Skin of body (tissue), 2 donors: ENCODE measurements around the gene MITF. TPM values are rescaled to one million over a fixed set of nuclear protein-coding genes. Genes with fewer than 3 reads are reported as not detected.
A peak's percentile ranks its signal among the peaks of the same experiment; 100 is the strongest.

Experiments
- DNase-seq: peaks from one replicate; lab custom pipeline; 2025; lab: John Stamatoyannopoulos, UW
- total RNA-seq: library from RNA; depleted of rRNA; stranded (reverse); fragments of >200 nt; gene quantifications from one replicate; pipeline ENCODE4 v1.2.3, GENCODE V29; 2014

MITF gene
- total RNA-seq, 1 donor from 2014 or later: 43.2 TPM

DNA sequence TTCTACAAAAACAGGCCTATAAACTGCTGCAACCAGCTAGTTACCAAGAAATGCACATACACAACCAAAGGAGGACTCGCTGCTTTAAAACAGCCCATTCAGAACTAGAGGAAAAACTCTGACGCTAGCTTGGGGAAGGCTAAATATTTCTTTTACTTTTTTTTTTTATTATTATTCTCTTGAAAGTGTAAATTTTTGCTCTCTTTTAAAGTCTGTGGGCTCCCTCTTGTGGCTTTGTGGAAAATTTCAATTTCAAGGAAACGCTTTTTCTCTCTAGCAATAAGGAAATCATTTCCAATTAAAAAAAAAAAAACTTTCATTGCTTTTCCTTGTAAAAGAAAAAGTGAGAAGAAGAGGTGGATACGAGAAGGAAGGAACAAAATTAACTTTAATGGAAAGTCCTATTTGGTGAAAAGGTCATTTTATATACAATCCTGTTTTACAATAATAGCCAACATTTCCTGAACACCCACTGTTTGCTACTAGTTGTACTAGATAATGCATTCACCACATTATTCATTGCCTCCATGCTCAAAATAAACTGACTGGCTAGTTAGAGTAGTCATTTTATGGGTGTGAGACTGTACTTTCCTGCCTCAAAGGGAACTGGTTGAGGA, 209.1 kb downstream of the MITF start:
- peak; percentile 48 for DNase-seq

- DNase-seq: no peak
Measured at GRCh38 chr3:69951616-69952015, 212.4 kb downstream of the MITF start.

DNA sequence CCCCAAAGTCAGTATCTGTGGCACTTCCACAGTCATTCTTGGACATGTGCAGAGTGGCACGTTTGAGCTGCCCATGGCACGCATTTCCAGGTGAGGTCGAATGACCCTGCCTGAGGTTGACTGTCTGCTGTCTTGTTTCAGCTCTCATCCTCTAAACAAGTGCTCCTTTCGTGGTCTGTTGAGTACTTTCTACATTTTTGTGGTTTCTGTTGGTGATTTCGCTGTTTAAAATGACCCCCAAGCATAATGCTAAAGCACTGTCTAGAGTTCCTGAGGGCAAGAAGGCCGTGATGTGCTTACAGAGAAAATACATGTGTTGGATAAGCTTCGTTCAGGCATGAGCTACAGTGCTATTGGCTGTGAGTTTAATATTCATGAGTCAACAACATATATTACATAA, 220.3 kb downstream of the MITF start:
- no peak for DNase-seq

DNA sequence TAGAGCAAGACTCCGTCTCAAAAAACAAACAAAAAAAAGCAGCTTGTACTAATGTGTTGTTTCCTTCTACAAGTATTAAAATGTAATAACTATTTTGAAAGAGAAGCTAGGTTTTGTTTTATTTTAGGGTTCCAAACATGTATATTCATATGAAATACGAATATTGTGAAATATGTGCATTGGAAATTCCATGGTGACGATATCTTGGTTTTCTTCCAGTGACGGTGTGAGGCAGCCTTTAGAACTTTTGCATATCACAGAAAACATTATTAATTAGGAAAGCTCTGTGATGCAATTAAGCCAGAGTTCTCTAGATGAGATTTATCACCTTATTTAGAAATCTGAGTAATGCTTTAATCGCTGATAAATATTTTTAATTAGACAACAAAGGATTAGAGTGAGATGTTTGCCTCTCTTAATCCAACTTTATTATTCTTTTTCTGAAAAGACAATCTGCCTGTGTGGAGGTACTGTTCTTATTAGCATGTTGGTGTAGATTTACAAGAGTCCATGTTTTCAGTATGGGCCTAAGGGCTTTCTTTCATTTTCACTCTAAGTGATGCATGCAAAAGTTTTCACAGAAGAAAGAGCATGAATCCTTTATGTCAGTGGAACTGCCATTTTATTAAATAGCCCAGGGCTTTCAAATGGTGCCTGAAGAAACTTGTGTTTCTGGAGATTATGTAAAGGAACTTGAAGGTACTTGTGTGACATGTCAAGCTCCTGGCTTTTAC, 222.6 kb downstream of the MITF start:
- no peak for DNase-seq

- DNase-seq: no peak
Measured at GRCh38 chr3:69963643-69964042, 224.4 kb downstream of the MITF start.

DNA sequence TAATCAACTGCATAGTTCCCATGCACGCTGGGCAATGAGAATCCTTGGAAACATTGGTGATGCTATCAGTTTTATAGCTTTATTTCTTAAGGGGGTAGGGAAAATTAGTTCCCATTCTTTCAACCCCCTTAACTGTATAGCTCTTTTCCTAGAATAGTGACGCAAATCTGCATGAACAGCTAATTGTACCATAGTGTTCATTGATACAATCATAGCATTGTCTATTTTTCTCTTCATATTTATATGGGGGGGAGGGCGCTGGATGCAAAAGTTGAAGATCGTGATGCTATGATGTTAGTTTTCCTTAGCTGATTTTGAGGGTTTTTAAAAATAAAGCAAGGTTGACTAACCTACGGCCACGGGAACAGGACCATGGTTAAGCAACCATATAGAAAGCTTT, 227.9 kb downstream of the MITF start:
- DNase-seq: no peak

GRCh38 chr3:69970827-69971226, 231.6 kb downstream of the MITF start:
- DNase-seq: no peak

- DNase-seq: no peak
Measured at GRCh38 chr3:69972672-69973071, 233.4 kb downstream of the MITF start.

DNA sequence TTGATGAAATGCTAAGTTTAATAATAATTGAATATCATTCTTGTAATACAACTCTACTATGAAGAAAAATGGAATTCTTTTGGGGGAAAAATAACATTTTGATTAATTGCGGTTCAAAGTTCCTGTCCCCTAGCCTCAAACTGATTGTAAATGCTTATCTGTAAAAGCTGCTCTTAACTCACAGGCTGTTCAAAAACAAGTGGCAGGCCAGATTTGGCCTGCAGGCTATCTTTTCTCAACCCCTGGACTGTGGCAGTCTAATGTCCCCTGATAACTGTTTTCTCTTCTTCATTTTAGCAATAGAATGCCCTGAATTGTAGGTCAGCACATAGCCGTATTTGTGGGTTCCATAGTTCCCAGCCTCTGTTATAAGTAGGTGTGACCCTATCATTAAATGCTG, 236.8 kb downstream of the MITF start:
- DNase-seq: no peak

DNA sequence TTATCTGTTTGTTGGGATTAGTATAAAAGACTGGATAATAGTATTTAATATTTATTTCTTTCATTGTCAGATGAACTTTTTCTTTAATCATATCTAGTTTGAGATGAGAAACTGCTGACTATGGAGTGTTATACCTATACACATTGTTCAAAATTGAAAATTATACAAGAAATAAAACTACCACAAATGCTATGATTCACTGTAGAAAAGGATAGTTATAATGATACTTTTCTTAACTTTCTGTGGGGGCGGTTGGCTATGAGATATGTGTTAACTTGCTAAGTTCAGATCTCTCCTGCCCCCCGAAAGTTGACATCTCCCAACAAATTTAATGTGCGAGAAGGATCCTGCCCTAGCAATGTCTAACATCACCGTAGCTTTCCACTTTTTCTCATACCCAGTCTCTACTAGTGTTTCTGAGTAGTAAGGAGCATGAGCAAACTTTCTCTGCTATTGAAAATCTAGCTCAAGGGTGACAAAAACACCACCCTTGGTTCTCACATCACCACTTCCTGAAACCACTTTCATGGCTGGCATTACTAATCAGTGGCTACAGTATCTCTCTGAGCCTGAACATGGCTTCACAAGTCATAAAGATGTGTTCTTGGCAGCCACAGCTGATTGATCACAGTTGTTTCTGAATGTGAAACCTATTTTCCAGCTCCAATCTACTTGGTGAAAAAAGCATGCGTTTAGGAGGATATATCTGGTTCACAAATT, 244.4 kb downstream of the MITF start:
- no peak for DNase-seq

DNA sequence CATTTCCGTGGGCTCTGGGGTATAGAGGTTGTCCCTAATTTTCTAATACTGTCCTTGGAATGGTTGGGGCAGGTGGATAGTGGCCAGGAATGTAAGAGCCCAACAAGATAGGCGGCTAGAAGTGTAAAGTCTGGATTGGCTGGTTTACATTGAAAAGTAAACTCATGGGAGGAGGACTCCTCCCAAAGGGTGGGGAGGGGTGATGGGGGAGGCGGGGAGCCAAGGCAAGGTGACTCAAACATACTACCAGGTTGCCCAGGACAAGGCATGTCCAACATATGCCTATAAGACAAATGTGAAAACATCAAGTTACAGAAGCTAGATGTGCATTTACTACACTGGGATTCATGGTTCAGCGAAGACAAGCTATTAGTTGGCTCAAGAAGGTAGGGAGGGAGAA, 246.0 kb downstream of the MITF start:
- DNase-seq: no peak

DNA sequence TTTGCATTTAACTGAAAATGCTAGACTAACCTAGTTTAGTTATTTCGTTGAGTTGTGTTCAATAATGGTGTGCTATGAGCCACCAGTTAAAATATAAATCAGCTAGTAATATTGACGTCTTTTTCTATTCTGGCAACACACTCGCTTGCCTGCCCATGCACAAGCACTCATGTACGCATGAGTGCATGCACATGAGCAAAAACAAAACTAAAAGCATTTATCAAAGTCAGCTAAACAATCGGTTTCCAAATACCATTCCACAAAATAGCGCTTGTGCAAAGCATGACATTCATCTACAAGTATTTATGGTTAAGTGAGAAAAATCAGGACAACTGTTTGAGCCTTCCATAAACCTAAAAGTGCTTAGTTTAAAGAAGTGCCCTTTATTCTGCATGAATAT, 247.2 kb downstream of the MITF start:
- no peak for DNase-seq

- DNase-seq: no peak
Measured at GRCh38 chr3:69987833-69988232, 248.6 kb downstream of the MITF start.

- DNase-seq: no peak
Measured at GRCh38 chr3:69993757-69994156, 254.5 kb downstream of the MITF start.

DNA sequence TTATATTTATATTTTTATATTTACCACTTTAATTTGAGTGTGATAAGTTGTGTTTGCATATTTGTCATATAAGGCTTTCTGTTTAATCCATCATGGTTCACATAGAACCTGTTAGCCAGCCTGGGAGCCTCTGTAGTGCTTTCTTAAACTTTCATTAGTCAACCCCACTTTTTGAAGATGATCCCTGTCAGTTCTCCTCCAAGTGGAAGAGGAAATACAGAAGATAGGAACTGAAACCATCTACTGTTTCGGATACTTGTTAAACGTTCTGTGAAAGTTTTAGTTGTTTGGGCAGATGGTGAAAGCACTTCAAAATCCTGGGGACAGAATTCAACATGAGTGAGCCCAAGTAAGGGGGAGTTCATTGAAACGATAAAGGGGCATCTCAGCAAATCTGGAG, 255.7 kb downstream of the MITF start:
- no peak for DNase-seq

GRCh38 chr3:69997631-69998307, 258.5 kb downstream of the MITF start:
- peak; percentile 86 for DNase-seq

- DNase-seq: no peak
Measured at GRCh38 chr3:69998759-69999139, 259.5 kb downstream of the MITF start.

DNA sequence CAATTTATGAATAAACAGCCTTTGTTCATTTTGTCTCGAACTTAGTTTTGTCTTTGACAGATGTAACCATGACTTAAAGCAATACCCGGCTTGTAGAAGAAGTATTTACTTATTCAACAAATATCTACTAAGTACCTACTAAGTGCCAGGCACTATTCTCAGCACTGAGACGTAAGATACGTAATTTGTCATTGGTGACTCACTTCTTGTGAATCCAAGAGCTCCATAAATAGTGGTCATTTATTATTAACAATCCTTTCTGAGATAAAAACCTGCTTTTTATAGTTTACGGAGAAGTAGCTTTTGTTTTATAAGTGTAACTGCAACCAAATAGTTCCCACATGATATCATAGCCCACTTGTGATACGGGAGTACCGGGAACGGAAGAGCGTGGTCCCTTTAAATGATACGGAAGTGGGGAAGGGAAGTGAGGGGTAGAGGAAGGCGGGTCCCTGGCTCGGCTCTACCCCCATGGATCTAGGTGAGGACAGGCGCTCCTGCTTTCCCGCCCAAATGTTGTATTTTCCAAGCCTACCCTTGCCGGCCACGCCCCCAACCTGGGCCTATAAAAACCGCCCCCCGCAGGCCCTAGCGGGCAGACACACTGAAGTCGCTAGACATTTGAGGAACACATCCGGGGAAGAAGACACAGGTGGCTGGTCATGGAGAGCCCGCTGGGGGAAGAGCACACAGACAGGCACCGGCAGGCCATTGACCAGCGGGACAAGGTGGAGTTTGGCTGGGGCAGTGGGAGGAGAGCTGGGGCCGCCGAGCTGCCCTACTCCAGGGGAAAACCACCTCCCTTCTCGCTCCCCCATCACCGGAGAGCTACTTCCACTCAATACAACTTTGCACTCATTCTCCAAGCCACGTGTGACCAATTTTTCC, 260.1 kb downstream of the MITF start, which contains the start of gene SAMMSON:
Gene SAMMSON, plus strand, starts transcription at position 594 of the 888 bp plus-strand sequence.
- peak; percentile 4 for DNase-seq

DNA sequence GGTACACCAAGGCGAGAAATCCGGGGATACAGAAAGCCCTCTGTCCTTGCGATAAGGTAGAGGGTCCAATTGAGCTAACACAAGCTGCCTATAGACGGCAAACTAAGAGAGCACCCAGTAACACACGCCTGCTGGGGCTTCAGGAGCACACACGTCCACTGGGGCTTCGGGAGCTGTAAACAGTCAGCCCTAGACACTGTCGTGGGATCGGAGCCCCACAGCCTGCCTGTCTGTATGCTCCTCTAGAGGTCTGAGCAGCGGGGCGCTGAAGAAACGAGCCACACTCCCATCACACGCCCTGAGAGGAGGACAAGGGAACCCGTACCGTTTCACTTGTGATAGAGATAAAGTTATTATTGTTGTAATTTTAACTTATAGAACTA, 260.8 kb downstream of the MITF start:
- no peak for DNase-seq

DNA sequence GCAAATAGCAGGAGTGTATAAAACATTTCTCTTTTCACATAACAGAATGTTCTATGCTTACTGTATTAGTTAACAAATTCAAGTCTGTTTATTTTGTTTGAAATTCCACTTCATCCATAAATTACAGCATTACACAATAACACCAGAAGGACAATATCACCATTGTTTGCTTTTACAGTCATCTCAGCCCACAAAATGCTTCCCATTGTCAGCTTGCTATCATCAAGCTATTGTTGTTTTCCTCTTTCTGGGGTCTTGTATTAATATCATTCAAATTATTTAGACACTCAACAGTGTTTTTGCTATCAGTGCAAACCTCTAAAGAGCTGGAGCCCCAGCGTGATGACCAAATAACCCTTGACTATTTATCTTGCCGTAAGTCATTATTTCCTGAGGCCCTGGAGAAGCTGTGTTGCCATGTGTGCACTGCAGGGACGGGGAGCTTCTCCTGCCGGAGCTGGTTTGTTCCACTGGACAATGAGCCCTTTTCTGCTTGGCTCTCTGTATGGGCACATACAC, 261.4 kb downstream of the MITF start:
- DNase-seq: no peak

GRCh38 chr3:70003119-70003518, 263.9 kb downstream of the MITF start:
- no peak for DNase-seq
